ENCODE measurements around the gene MCM3.

MCM3 gene

DNA sequence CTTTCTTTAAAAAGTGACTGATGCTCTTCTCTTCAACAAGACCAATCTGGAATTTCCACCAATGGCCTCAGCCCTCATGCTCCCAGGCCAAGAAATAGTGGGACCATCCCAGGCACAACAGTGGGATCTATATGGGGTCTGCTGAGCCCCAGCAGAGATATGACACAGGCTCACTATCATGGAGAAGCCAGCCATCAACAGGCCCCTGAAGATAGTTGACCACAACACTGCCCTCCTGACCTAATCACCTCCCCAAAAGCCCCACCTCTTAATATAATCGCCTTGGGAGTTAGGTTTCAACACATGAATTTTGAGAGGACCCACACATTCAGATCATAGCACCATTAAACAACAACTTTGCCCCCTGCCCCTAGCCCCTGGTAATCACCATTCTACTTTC lies 16.8 kb upstream of the MCM3 start:
- no peak for DNase-seq

- DNase-seq: no peak
Observed at GRCh38 chr6:52300489-52300931, 16.0 kb upstream of the MCM3 start.

DNA sequence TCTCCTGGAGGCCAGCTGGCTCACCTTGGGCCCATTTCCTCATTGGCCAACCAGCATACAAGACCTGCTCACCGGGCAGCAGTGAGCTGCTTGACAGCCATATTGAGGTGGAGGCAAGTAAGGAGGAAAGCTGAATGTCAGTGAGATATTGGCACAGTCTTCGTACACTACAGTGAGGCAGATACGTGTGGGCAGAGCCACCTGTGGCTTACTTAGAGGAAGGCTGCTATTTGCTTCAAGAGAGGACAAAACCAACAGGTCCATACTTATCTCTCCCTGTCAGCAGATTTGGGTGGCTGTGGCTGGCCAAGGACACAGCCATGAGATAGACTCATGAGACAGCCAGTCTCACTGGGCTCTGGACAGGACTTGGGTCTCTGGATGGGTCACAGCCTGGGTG lies 15.1 kb upstream of the MCM3 start:
- DNase-seq: no peak

DNA sequence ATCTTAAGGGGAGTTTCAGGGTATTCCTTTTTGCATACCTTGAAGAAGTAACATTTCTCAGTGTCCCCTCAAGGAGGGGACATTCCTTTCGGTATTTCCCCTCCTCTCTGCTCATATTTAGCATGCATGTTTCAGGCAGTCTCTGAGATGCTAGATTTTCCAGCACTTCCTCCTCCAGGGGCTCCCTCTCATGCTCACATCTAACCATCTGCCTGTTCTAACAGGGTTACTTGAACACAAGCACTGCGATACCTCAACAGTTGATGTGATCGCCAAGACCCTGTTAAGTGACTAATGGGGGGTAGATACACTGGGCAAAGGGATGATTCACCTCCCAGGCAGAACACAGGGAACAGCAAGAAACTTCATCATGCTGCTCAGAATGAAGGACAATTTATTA lies 12.9 kb upstream of the MCM3 start:
- no peak for DNase-seq

- DNase-seq: no peak
Observed at GRCh38 chr6:52293067-52293466, 8.5 kb upstream of the MCM3 start.

DNA sequence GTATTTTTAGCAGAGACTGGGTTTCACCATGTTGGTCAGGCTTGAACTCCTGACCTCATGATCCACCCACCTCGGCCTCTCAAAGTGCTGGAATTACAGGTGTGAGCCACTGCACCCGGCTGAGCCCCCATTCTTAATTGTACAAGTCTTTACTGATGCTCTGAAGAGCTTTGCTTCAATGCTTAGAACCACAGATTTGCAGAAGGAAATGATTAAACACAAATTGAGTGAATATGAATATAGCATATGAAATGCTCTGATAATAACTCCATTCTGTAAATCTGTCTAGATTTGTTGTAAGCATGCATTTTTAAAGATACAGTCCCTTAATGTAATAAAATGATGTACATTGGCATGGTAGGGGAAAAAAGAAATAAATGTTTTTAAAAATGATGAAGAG lies 4.3 kb upstream of the MCM3 start:
- DNase-seq: no peak

DNA sequence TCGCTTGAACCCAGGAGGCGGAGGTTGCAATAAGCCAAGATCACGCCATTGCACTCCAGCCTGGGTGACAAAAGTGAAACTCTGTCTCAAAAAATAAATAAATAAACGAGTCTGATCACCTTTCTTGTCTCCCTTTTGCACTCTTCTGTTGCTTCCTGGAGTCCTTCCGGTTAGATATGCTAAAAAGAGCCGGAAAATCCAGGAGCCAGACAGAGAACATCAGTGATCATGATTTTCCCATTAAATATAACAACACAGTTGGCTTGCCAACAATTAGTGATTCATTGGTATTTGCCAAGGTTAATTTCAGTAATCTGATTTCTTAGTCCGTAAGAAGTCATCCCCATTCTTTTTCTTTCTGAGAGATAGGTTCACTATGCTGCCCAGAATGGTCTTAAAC lies 3.7 kb upstream of the MCM3 start:
- no peak for DNase-seq

DNA sequence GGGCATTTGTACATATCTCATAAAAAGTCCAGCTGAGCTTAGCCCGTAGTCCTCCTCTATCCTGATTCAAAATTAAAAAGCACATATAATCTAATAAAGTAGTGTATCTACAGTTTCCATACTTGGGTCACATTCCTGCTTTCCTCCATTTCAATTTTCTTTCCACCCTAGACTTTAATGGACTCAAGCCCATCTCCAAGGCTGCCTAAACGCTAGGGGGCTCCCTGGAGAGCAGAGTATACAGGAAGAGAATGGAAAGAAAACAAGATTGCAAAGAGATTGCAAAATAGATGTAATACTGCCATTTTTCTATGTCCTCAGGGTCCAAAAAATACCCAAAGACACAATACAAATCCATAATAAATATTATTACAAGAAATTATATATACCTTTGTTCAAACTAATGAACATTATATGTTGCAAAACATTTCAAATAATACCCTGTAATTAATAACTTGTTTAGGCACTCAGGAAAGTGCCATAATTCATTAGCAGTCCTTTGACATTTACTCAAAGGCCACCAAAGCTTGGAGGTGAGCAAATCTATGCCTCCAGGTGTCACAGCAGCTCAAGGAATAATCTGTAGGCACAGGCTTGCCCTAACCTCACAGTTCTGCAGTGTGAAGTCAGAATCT lies 2.4 kb upstream of the MCM3 start:
- no peak for DNase-seq

DNA sequence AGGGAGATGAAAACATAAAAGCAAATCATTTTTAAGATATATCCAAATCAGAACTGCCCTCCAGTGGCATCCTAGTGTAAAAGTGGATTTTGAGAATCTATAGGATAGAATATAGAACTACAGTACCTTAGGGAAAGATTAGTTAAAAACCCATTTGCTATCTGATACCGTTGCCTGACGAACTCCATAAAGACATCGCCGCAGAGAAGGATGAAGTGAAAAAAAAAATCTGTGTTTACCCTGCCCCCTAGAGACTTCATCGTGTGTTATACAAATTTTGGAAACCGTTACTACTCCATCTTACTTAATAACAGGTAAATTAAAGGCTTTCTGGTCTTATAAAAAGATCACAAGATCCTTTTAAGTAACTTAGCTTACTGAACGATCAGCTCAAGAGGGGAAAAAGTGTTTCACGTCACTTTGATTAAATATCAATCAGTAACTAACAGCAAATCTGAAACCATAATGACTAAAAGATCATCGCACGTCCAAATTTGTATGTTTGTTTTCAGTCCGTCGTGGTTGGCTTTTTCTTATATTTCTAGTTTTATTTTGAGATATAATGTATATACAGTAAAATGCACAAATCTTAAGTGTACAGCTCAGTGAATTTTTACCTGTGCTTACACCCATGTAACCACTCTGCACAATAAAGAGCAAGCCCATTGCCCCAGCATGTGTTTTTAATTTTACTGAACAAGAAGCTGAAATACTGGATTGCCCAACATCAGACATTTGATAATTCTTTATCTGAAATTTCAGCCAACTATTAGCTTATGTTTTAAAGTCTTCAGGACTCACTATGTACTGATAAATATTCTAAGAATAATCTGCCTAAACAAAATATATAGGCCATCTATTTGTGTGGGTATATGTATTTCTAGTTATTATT lies 881 bp upstream of the MCM3 start:
- no peak for DNase-seq

DNA sequence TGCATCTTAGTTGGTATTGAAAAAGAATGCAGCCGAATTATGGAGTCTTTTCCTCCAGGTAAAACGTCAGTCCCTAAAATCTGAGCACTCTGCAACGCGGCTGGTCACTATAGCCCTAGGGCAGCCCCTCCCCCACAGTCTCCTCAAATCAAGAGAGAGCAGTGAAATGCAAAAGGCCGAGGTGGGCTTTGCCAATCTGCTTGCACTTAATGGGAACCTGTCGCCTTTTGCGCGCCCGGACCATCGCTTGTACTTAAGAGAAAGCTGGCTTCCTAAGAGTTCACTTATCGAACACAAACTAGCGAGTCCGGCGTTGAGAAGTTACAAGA lies 447 bp downstream of the MCM3 start:
- DNase-seq: no peak

DNA sequence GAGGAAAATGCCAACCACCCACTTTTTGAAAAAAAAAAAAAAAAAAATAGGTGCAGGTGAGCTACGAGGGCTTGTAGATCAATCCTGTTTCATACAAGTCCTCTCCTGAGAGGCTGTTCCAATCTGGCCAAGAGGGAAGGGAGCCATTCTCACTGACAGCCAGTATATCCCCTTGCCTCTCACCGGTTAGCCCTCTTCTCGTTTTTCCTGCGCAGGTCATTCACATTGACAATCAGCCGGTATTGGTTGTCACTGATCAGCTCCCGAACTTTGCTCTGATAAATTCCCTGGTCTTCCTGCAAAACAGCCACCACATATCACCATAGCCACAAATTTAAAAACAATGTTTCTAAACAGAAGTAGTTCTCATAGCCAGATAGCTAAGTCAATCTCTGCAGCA lies 1.4 kb downstream of the MCM3 start:
- no peak for DNase-seq

DNA sequence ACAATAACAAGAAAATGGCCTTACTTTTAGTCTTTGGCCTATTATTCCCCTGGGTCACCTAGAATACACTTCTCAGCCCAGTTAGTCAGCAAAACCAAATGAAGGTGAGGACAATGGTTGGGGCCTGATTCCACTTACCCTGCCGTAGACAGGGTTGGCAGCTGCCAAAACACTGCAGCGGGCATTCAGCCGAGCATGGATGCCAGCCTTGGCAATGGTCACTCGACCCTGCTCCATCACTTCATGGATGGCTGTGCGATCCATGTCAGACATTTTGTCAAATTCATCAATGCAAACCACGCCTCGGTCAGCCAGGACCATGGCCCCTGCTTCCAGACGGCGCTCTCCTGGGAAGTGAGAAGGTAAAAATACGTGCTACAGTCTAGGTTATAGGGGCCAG lies 8.4 kb downstream of the MCM3 start:
- no peak for DNase-seq

DNA sequence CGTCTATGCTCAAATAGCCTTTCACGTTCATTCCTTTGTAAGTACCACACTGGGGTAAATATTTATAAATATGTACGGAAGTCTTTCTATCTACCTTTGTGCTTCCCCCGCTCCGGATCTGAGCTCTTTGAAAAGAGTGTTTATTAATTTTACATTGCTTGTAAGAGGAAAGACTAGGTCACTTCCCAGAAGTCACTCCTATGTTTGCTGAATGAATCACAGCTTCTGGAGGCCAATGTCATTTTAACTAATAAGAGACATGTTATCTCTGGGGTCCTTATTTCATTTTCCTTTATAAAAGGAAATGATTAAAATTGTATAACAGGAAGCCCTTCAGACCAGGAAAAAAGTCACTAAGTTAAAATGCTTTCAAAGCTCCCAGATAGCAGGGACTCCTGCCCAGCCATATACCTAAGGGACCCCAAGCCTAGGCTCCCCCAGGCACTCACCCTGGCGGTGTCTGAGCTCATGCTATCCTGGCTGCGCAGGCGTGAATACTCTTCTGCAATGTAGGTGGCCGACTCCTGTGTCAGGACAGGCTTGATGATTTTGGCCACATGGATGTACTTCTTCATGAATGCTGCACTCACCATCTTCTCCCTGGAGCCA lies 12.6 kb downstream of the MCM3 start:
- DNase-seq: no peak

DNA sequence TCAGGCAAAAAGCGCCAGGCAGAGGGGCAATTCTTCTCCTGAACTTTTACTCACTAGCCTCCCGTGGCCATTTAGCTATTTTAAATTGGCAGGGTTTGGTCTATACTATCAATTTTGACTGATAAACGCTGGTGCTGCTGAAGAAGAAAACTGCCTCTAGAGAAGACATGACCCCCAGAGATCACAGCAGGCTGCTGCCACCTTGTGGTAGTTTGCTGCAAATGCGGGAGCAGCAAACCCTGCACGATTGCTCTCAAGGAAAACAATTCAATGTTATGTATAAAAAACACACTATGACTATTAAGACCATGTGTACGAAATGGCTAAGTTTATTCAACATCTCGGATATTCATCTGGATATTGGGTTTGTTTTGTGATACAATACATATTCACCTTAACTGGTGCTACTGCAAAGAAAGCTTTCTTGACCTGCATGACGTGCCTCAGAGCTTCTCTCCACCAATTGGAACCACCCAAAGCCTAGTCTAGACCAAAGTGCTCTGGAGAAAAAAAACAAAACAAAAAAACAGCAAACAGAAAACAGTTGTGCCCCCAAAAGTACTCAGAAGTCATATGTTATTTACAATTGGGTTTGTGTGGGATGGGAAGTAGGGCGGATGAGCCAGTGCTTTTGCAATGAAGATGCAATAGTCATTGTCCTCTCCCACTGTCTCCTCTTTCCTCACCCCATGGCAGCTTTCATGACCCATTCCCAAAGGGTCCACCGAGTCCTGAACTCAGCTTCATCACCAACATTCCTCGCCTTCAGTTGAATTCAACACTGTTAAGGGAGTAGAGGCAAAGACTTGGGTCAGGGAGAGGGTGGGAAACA lies 20.6 kb downstream of the MCM3 start:
- DNase-seq: peak; percentile 66

DNA sequence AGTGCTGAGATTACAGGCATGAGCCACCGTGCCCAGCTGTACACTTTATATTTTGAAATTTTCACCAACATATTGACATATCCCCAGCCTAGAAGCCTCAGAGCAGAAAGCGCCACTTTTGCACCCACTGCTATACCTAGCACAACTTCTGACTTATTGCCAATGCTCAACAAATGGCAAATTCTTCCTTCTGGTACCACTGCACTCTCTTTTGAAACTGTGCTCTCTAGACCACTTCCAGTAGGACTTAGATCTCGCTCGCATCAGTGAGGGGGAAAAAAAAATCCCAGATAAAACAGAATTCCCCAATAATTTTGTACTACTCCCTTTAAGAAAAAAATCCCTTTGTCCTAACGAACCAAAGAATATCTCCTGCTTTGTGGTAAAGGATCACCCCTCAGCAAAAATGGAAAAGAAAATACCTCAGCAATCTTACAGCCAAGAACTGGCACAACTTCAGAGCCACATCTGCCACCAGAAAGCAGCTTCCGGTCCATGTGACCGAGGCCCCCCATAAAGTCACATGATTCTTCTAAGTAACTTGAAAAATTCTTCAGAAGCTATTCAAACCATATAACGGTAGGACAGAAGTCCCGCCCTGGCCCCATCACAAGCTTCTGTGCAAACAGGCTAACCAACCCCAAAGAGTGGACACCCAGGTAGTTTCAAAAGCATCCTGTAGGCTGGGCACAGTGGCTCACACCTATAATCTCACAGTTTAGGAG lies 21.8 kb downstream of the MCM3 start:
- no peak for DNase-seq

DNA sequence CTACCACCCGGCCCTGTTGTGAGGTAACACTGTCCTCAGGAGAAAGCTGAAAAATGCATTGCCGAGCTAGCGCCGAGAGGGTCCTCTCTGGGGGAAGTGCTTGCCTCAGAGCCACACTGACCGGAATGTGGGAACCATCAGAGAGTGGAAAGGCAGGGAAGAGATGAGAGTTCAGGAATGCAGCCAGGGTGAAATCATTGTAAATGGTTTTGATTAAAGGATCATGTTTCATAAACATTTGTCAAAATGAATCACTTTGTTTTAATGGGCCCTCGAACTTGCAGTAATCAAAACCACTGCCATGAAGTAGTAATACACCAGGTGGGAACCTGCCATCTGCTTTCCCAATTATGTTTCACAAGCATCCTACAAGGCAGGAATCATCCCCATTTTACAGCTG lies 23.3 kb downstream of the MCM3 start:
- no peak for DNase-seq

DNA sequence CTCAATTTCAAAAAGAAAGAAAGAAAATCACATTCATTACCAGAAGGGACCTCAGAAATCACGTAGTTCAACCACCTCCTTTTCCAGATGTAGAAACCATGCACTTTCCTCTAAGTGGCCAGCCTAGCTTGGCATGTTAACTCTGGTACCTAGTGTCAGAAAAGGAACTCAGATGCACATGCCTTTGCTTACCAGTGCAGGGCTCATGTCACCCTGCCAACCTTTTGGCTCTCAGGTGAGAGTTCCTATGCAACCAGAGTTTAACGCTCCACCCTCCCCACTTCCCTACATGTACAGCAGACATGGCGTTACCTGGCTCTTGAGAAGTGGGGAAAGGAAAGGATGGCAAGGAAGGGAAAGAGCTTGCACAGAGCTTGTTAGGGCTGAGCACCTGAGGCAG lies 23.9 kb downstream of the MCM3 start:
- no peak for DNase-seq

- DNase-seq: no peak
Observed at GRCh38 chr6:52255434-52255833, 29.1 kb downstream of the MCM3 start.

DNA sequence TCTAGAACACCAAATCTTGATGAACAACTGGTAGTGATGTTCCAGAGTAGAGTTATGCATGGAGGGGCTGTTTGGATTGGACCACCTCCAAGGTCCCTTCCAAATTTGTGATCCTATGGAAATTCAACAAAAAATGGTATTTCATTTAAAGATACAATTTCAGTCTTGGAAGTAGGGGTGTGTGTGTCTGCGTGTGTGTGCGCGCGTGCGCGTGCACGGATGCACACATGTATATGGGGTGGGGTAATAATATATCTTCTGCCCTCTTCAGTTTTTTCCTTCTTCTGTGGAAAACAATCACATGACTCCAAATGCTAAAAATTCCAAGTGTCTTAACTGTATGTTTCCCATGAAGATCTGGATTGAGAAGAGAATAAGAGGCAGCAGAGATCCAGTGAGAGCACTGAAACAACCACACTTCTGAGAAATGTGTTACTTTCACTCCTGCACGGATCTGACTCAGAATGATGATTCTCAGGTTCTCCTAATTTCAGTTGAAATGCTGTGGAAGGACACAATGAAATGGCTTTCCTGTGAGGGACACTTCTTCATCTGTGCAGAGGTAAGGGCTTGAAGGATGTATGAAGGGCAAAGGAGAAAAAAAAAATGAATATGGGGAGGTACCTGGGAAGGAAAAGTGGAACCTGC lies 29.7 kb downstream of the MCM3 start:
- no peak for DNase-seq

DNA sequence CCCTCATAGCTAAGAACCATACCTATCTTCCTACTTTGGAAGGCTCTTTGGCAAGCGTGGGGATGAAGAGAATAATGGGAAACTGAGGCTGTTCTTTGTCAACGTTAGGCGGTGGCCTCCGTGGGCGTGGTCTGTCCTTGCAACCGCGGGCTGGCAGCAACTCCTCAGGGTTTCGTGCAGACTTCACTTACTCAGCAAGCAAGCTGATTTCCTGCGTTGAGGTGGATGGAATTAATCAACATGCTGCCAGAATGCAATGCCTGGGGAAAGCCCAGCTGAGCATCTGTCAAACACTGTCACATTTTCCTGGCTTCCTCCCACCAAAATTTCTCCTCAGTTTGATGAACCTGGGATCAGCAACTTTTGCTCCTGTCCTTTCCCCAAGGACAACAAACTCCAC lies 31.0 kb downstream of the MCM3 start:
- no peak for DNase-seq

DNA sequence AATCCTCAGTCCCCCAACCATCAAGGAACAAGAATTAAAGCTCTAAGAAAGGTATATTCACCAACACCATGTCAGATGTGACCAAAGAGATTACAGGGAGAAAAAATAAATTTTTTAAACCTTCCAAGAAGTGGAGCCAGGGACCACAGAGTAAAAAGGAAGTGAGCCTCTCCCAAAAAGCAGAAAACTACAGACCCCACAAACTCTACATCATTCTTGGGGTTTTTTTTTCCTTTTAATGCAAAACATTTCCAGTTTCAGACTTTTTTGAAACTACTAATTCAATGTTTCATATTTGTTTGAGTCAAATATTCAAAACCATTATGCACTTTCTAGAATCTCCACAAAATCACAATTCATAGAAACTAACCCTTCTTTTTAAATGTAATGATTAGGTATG lies 33.4 kb downstream of the MCM3 start:
- no peak for DNase-seq

GRCh38 chr6:52249078-52249477 lies 35.5 kb downstream of the MCM3 start:
- DNase-seq: no peak

Data from left hindlimb (tissue), 1 donor.